IgD-negative memory B cell (primary cell): ENCODE measurements around the gene BSPRY. TPM values are rescaled to one million over a fixed set of nuclear protein-coding genes. Genes with fewer than 3 reads are reported as not detected.
"Not testable (repeated sequence)": the region's sequence is repeated elsewhere in the genome, so short reads cannot be mapped to it uniquely, and the experiment has no call there.

ENCODE experiments used
- H3K27ac Mint-ChIP-seq, 3 donors: one replicate each; pipeline ENCODE4 v1.8.0; 2020 to 2022; ENCODE audit warnings: mild to moderate bottlenecking in 3 of 3, mixed read lengths in 3 of 3, moderate library complexity in 1 of 3
- H3K27me3 Mint-ChIP-seq: one replicate; pipeline ENCODE4 v1.8.0; 2021; ENCODE audit warnings: mixed read lengths
- H3K36me3 Mint-ChIP-seq: one replicate; pipeline ENCODE4 v1.8.0; 2020; ENCODE audit warnings: mild to moderate bottlenecking, mixed read lengths
- H3K4me1 Mint-ChIP-seq, 3 donors: one replicate each; pipeline ENCODE4 v1.8.0; 2020 to 2022; ENCODE audit warnings: mixed read lengths in 3 of 3, mild to moderate bottlenecking in 1 of 3
- H3K4me3 Mint-ChIP-seq, 4 donors: one replicate each; pipeline ENCODE4 v1.8.0; 2020 to 2022; ENCODE audit warnings: mild to moderate bottlenecking in 4 of 4, mixed read lengths in 4 of 4, moderate library complexity in 3 of 4
- H3K9me3 Mint-ChIP-seq, 3 donors: one replicate each; pipeline ENCODE4 v1.8.0; 2020 to 2021; ENCODE audit warnings: mixed read lengths in 3 of 3, mild to moderate bottlenecking in 1 of 3
- polyA plus RNA-seq: library from polyadenylated mRNA; unstranded; fragments of 300-500 nt; fragmentation: Illumina TruSeq; gene quantifications from one replicate; pipeline ENCODE4 v1.2.3, GENCODE V29; 2021

BSPRY gene
- polyA plus RNA-seq, 1 donor from 2014 or later = 1.3 TPM

GRCh38 chr9:113352006-113352405, 2.7 kb downstream of the BSPRY start:
- peaks cover 20% of the 10 kb centered on the region for H3K27me3 Mint-ChIP-seq
- peaks cover 11 to 17% (median 12%) of the 10 kb centered on the region in 3 donors for H3K4me1 Mint-ChIP-seq
- no peak overlapping the region for H3K27ac Mint-ChIP-seq
- H3K9me3 Mint-ChIP-seq = no peaks in the 10 kb centered on the region
- no peaks in the 10 kb centered on the region for H3K36me3 Mint-ChIP-seq
- H3K4me3 Mint-ChIP-seq = no peak overlapping the region

GRCh38 chr9:113352411-113352810, 3.1 kb downstream of the BSPRY start:
- Mint-ChIP-seq H3K27me3 (peaks cover 20% of the 10 kb centered on the region), H3K27ac (no peak overlapping the region), H3K4me3 (no peak overlapping the region), H3K4me1 (peaks cover 11 to 17% (median 12%) of the 10 kb centered on the region in 3 donors), H3K36me3 (no peaks in the 10 kb centered on the region), H3K9me3 (no peaks in the 10 kb centered on the region)

GRCh38 chr9:113355040-113355596, 5.8 kb downstream of the BSPRY start:
- peaks cover 18% of the 10 kb centered on the region for H3K27me3 Mint-ChIP-seq
- no peak overlapping the region for H3K4me3 Mint-ChIP-seq
- no peaks in the 10 kb centered on the region for H3K9me3 Mint-ChIP-seq
- H3K36me3 Mint-ChIP-seq = peaks cover 2% of the 10 kb centered on the region
- no peak overlapping the region for H3K27ac Mint-ChIP-seq
- peaks cover 9 to 13% (median 12%) of the 10 kb centered on the region in 3 donors for H3K4me1 Mint-ChIP-seq

GRCh38 chr9:113356686-113357292, 7.4 kb downstream of the BSPRY start:
- Mint-ChIP-seq H3K36me3 (peaks cover 3% of the 10 kb centered on the region), H3K4me3 (peak overlapping the region in 1 of 4 donors; percentile 61), H3K27ac (no peak overlapping the region), H3K4me1 (no peaks in the 10 kb centered on the region), H3K27me3 (peaks cover 9% of the 10 kb centered on the region), H3K9me3 (no peaks in the 10 kb centered on the region)

- Mint-ChIP-seq H3K27me3 (no peaks in the 10 kb centered on the region), H3K9me3 (no peaks in the 10 kb centered on the region), H3K4me1 (no peaks in the 10 kb centered on the region), H3K4me3 (no peak overlapping the region), H3K27ac (no peak overlapping the region), H3K36me3 (peaks cover 5% of the 10 kb centered on the region)
These were observed 10.0 kb downstream of the BSPRY start for GRCh38 chr9:113359385-113359784.

- Mint-ChIP-seq H3K4me3 (no peak overlapping the region), H3K4me1 (no peaks in the 10 kb centered on the region), H3K27me3 (no peaks in the 10 kb centered on the region), H3K9me3 (no peaks in the 10 kb centered on the region), H3K36me3 (peaks cover 5% of the 10 kb centered on the region), H3K27ac (peak overlapping the region in 1 of 3 donors; percentile 40)
These were observed 11.0 kb downstream of the BSPRY start for GRCh38 chr9:113360242-113360842.

- peaks cover 5% of the 10 kb centered on the region for H3K36me3 Mint-ChIP-seq
- H3K27ac Mint-ChIP-seq = no peak overlapping the region
- H3K27me3 Mint-ChIP-seq = no peaks in the 10 kb centered on the region
- H3K4me3 Mint-ChIP-seq = no peak overlapping the region
- no peaks in the 10 kb centered on the region for H3K9me3 Mint-ChIP-seq
- H3K4me1 Mint-ChIP-seq = no peaks in the 10 kb centered on the region
These were observed 12.1 kb downstream of the BSPRY start for GRCh38 chr9:113361304-113362018.

GRCh38 chr9:113363336-113363735, 14.0 kb downstream of the BSPRY start:
- no peaks in the 10 kb centered on the region for H3K27me3 Mint-ChIP-seq
- no peaks in the 10 kb centered on the region for H3K4me1 Mint-ChIP-seq
- no peak overlapping the region for H3K4me3 Mint-ChIP-seq
- H3K9me3 Mint-ChIP-seq = no peaks in the 10 kb centered on the region
- H3K27ac Mint-ChIP-seq = no peak overlapping the region
- H3K36me3 Mint-ChIP-seq = peaks cover 5% of the 10 kb centered on the region

GRCh38 chr9:113364951-113365350, 15.6 kb downstream of the BSPRY start:
- Mint-ChIP-seq H3K9me3 (no peaks in the 10 kb centered on the region), H3K4me1 (no peaks in the 10 kb centered on the region), H3K4me3 (no peak overlapping the region), H3K36me3 (peaks cover 3% of the 10 kb centered on the region), H3K27ac (no peak overlapping the region), H3K27me3 (no peaks in the 10 kb centered on the region)

- H3K27me3 Mint-ChIP-seq, H3K4me1 Mint-ChIP-seq, H3K9me3 Mint-ChIP-seq, H3K4me3 Mint-ChIP-seq, H3K36me3 Mint-ChIP-seq: not testable (repeated sequence)
- peak overlapping the region in 1 of 3 donors; percentile 4 for H3K27ac Mint-ChIP-seq
These were observed 16.3 kb downstream of the BSPRY start for GRCh38 chr9:113365652-113366051.

- no peak overlapping the region for H3K27ac Mint-ChIP-seq
- no peaks in the 10 kb centered on the region for H3K36me3 Mint-ChIP-seq
- no peak overlapping the region for H3K4me3 Mint-ChIP-seq
- H3K4me1 Mint-ChIP-seq = peaks cover 0 to 4% (median 0%) of the 10 kb centered on the region in 3 donors
- no peaks in the 10 kb centered on the region for H3K9me3 Mint-ChIP-seq
- H3K27me3 Mint-ChIP-seq = no peaks in the 10 kb centered on the region
These were observed 19.1 kb downstream of the BSPRY start for GRCh38 chr9:113368348-113368981.

GRCh38 chr9:113368982-113369854, 19.9 kb downstream of the BSPRY start:
- H3K27me3 Mint-ChIP-seq = no peaks in the 10 kb centered on the region
- no peaks in the 10 kb centered on the region for H3K9me3 Mint-ChIP-seq
- H3K36me3 Mint-ChIP-seq = no peaks in the 10 kb centered on the region
- peaks cover 0 to 4% (median under 1%) of the 10 kb centered on the region in 3 donors for H3K4me1 Mint-ChIP-seq
- H3K27ac Mint-ChIP-seq = no peak overlapping the region
- no peak overlapping the region for H3K4me3 Mint-ChIP-seq

- H3K4me3 Mint-ChIP-seq = no peak overlapping the region
- H3K4me1 Mint-ChIP-seq = peaks cover 0 to 5% (median 4%) of the 10 kb centered on the region in 3 donors
- no peaks in the 10 kb centered on the region for H3K36me3 Mint-ChIP-seq
- H3K27me3 Mint-ChIP-seq = no peaks in the 10 kb centered on the region
- no peak overlapping the region for H3K27ac Mint-ChIP-seq
- no peaks in the 10 kb centered on the region for H3K9me3 Mint-ChIP-seq
These were observed 20.5 kb downstream of the BSPRY start for GRCh38 chr9:113369855-113370140.

- Mint-ChIP-seq H3K36me3 (no peaks in the 10 kb centered on the region), H3K27me3 (no peaks in the 10 kb centered on the region), H3K27ac (no peak overlapping the region), H3K4me3 (no peak overlapping the region), H3K4me1 (peaks cover 9 to 11% (median 9%) of the 10 kb centered on the region in 3 donors), H3K9me3 (no peaks in the 10 kb centered on the region)
These were observed 21.5 kb downstream of the BSPRY start for GRCh38 chr9:113370806-113371325.
